Activated CD8-positive, alpha-beta memory T cell treated with anti-CD3 and anti-CD28 coated beads for 4 hours (primary cell): ENCODE results near the gene NFYC.
"Not testable (repeated sequence)": the region's sequence is repeated elsewhere in the genome, so short reads cannot be mapped to it uniquely, and the experiment has no call there.

Source experiments
- DNase-seq, 2 donors: peaks; one replicate each; pipeline ENCODE4 v3.0.0-alpha.2; 2020; ENCODE audit warnings: low read depth in 2 of 2

Gene NFYC

DNA sequence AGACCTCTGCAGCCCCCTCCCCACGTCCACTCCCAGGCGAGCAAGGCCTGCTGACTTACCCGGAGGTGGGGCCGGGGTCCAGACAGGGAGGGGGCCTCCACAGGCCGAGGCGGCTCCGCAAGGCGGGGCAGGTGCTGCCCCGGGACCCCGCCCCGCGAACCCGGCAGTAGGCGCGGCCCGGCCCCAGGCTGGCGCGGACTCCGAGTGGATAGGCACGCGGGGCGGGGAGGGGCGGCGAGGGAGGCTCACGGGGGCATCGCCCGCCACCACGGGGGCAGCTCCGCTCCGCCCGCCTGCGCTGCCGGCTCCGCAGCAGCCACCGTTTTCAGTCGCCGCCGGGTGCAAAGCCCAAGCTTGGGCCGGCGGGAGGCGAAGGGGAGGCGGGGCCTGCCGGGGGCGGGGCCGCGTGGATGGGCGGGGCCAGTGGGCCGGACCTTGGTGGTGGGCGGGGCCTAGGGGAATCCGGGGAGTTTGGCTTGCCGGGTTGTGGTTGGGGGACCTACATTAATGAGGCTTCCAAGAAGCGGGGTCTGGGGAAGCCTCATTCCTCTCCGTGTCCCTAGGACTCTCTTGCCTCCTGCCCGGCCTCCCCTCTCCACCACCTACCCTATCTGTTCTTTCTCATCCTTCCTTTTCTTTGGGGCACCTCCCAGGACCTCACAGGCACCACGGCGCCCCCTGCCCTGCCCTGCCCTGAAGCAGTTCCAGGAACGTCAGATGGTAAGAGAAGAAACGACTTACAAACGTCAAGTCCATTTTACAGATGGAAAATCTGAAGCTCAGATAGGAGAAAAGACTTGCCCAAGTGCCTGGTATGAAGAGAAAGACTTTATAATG lies 26.0 kb upstream of the NFYC start, which contains the start of gene RIMS3:
Gene RIMS3 (minus strand): TSS at position 348 of the 837 bp plus-strand sequence. CDS start 23,757 bp downstream, outside the sequence.
- peak; percentile 61 to 65 for DNase-seq

DNA sequence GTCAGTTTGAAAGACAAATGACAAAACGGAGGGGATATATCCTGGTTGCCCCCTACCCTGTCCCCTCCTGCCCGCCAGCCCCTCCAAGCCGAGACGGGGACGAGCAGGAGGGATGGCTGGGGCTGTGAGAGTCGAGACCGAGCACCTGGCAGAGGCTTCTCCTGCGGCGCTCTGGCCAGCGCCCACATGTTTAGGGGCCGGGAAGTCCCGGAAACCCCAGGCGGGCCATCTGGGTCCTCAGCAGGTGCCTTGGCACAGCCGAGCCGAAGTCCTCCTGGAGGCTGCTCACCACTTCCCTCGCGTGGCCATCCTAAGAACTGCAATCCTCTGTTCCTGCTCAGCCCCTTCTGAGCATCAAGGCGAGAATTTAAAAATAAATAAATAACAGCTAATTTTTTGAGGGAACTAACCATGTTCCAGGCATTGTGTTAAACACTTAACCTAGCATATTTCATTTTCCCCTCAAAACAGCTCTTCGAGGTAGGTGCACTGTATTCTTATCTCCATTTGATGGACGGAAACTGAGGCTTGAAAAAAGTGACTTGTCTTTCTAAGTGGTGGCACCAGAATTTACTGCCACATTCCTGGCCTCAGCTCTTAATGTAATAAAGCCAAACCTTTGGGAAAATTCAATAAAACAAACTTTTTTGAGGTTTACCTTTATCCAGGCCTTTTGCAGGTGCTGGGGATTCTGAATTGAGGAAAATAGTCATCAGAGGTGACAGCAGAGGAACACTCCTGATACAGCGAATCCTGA lies 22.6 kb upstream of the NFYC start:
- DNase-seq: peak; percentile 68 to 72

GRCh38 chr1:40673452-40673851 lies 18.1 kb upstream of the NFYC start:
- DNase-seq: no peak

DNA sequence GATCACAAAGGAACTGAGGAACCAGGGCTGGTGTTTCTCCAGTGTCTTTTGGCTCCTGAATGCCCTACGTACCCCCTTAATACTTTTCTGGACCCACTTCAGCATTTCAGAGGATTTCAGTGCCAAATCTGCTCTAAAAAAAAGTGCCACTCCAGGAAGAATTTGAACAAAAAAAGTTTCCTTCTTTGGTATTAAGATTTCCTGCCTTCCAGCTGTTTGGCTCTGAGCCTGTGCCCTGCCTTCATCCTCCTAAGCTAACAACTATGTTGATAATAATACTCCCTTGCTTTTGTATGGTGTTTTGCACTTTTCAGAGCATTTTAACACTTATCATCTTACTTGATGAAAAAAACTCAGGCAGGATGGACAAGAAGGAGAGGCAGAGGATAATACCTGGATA lies 15.0 kb upstream of the NFYC start:
- no peak for DNase-seq

DNA sequence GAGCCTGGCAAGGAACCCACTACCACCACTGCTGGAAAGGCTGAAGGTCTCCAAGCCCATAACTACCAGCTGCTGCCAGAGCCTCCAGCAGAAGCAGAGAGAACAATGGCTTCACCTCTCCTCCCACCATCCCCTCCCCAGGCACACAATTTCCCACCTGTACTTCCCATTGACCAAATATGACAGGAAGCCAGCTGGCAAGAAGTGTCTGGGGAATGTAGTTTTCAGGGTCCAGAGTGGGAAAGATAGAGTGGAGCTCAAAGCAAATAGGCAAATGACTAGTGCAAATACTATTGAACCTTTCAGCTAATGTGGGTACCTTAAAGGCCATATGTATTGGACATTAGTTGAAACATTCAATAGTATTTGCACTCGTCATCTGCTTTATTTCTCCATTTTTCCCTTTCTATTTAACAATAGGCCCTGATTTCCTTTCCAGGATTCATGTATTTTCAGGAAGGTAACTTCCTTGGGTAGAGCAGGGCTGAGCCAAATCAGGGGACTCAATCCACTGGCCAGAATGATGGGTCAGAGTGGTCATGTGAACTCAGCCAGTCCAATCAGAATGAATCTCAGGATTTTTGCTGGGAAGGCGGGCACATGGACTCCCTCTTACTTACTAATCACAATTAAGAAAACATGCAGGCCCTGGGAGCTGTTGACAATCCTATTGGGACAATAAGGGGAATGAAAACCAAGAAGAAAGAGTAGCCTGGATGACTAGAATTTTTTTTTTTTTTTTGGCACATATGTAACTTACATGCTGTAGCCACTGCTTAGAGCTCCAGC lies 12.1 kb upstream of the NFYC start:
- no peak for DNase-seq

GRCh38 chr1:40684669-40685068 lies 6.8 kb upstream of the NFYC start:
- DNase-seq: no peak

DNA sequence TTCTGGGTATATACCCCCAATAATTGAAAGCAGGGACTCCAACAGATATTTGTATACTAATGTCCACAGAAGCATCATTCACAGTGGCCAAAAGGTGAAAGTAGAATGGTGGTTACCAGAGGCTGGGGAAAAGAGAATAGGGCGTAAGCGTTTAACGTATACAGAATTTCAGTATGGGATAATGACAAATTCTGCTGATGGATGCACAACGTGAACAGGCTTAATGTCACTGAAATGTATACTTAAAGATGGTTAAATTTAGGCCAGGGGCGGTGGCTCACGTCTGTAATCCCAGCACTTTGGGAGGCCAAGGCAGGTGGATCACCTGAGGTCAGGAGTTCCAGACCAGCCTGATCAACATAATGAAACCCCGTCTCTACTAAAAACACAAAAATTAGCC lies 4.4 kb upstream of the NFYC start:
- no peak for DNase-seq

GRCh38 chr1:40687661-40688060 lies 3.8 kb upstream of the NFYC start:
- no peak for DNase-seq

DNA sequence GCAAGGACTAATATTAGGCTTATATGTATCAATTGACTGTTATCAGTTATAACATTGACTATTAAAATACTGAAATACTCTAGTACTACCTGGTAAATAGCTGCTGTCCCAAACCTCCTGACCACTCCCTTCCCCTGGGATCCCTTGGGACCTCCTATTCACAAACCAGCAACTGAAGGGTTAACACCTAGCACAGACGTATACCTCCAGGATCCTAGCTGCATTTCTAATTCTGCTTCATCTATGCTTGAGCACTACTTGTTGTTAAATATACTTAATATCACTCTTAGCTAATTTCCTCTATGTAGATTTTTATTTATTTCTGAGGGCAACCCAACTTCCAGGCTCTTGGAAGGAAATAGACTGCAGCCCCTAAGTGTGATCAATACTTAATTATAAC lies 1.8 kb upstream of the NFYC start:
- no peak for DNase-seq

- no peak for DNase-seq
Measured at GRCh38 chr1:40690771-40691537, 550 bp upstream of the NFYC start.

GRCh38 chr1:40692429-40692895 lies 958 bp downstream of the NFYC start:
- DNase-seq: no peak

DNA sequence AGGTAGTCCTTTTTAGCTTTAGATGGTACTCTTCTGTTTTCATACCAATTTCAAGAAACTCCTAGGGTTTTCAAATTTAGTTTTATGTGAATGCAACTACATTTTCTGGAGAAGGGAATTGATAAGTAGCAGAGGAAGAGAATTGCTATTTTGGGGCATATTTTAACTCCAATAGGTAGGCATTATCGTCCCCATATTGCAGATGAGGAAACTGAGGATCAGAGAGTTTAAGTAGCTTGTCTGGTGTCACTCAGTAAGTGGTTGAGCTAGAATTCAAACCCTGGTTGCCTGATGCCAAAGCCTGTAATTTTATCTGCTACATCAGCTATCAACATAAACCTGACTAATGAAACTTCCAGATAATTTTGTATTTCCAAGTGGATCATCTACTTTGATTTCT lies 1.9 kb downstream of the NFYC start:
- no peak for DNase-seq

GRCh38 chr1:40694353-40694874 lies 2.9 kb downstream of the NFYC start:
- DNase-seq: no peak

GRCh38 chr1:40696294-40696693 lies 4.8 kb downstream of the NFYC start:
- no peak for DNase-seq

DNA sequence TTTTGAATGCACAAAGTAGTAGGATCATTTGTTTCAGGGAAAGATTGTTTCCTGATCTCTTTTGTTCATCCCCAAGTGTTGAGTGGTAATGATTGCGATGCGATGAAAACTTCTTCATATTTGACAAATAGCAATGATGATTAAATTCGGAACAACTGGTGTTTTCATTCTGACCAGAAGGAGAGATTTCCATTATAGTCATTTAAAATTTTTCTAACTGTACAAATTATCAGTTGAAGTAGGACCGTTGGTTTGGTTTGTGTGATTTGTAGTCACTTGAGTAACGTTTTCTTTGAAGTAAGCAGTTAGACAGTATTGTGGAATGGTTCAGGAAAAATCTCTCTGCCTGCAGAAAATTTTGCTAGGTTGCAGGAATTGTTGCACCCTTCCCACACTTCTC lies 5.9 kb downstream of the NFYC start:
- DNase-seq: no peak

DNA sequence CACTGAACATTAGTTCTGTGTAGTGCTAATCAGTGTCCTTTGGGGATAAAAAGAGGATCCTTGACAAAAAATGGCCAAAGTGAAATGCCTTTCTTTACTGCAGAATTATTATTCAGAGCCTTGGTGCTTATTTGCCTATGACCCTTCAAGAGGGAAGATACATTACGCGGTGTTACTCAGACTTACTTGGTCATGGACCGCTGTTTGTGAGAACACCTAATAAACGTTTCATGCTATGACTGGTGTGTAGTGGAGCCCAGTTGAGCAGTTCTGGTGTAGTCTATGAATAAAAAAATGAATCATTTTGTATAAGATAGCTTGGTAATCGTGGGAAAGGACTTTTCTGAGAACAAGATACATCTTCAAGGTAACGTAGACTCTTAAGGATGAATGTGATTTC lies 8.3 kb downstream of the NFYC start:
- no peak for DNase-seq

GRCh38 chr1:40701684-40702083 lies 10.2 kb downstream of the NFYC start:
- DNase-seq: no peak

GRCh38 chr1:40702810-40703209 lies 11.3 kb downstream of the NFYC start:
- DNase-seq: not testable (repeated sequence)

DNA sequence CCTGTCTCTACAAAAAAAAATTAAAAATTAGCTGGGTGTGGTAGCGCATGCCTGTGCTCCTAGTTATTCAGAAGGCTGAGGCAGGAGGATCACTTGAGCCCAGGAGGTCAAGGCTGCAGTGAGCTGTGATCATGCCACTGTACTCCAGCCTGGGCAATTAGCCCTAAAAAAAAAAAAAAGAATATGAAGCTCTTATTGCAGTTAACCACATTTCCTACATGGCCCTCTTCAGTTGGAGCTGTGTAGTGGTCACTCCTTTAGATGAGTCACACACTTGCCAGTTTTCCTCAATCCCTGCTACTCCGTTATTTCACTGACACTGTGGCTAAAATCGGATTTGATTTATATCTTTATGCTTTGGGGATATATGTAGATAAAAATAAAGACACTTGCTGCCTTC lies 11.8 kb downstream of the NFYC start:
- DNase-seq: no peak

DNA sequence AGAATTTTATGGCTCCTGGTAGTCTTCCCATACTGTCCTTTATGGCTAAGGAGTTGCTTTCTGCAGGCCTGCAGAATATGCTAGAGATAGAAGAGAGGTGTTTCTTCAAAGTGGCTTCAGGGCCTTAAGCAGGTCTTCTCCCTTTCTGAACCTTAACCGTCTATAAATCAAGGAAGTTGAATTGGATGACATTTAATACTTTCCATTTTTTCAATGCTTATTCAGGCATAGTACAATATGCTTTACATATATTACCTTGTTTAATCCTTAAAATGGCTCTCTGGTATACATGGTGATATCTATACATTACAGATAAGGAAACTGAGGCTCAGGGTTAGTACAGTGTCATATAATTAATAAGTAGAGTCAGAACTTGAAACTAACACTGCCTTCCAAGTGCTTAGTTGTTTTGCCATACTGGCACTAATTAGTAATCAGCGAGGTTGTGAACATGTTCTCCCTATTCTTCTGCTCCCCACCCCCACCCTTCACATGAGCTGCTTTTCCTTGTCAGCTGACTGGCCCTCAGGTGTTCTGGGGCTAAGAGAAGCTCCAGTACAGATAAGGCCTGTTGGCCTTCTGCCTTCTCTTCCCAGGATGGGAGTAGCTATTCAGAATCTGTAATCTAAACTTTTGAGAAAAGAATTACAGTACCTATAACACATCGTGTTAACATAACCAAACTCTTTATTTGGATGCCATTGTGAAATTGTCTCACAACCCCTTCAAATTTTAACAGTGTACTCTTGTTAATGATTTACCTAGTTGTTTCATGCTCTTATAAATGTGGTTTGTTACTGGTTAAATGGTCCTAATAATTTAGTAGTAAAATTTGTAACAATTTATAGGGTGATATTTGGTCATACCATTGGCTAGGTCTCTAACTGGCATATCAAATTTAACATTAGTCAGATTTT lies 13.6 kb downstream of the NFYC start:
- no peak for DNase-seq
